Measurements from ENCODE around the gene SPI1.

The SPI1 gene

DNA sequence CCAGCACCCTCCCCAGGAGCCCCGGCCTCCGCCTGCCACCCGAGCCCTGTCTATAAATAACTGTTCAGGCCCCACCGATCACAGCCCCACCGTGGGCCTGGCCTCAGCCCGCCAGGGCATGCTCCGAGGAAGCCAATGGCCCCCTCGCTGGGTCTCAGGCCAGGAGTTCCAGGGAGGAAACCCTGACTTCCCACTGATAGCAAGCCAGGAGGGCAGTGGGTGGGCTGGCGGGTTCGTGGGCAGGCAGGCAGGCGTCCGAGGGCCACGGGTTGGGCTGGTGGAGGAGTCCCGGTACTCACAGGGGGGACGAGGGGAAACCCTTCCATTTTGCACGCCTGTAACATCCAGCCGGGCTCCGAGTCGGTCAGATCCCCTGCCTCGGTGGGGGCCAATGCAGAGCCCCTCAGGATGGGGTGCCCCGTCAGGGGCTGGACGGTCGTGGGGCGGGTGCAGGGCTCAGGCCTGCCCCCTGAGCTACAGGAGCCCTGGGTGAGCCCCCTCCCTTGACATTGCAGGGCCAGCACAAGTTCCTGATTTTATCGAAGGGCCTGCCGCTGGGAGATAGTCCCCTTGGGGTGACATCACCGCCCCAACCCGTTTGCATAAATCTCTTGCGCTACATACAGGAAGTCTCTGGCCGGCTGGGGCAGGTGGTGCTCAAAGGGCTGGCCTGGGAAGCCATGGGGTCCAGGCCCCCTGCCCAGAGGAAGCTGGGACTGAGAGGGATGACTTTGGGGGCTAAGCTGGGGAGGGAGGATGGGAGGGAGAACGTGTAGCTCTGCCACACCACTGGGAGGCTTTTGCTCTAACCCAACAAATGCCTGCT is at the start of gene SPI1:
SPI1 (minus strand) TSS at position 538 of the 826 bp plus-strand sequence; CDS start at position 344, 194 bp downstream.
- no peaks in the 10 kb centered on the region for H3K36me3 ChIP-seq (ENCODE audit: control insufficient read depth, insufficient read depth, low read length, severe bottlenecking)
- no peak within 1 kb of the TSS for H3K9ac ChIP-seq (ENCODE audit: low read length)
- no peak within 1 kb of the TSS for H3K4me3 ChIP-seq (ENCODE audit: low read length)
- H3K9me3 ChIP-seq (ENCODE audit: control insufficient read depth, low read length), result no peaks in the 10 kb centered on the region
- H3K27me3 ChIP-seq (replicated peaks; ENCODE audit: control insufficient read depth, insufficient read depth, low read length), result no peaks in the 10 kb centered on the region
- H3K4me1 ChIP-seq (ENCODE audit: control insufficient read depth, insufficient read depth, low read length), result no peaks in the 10 kb centered on the region
- no peak for DNase-seq (ENCODE audit: low read depth)

DNA sequence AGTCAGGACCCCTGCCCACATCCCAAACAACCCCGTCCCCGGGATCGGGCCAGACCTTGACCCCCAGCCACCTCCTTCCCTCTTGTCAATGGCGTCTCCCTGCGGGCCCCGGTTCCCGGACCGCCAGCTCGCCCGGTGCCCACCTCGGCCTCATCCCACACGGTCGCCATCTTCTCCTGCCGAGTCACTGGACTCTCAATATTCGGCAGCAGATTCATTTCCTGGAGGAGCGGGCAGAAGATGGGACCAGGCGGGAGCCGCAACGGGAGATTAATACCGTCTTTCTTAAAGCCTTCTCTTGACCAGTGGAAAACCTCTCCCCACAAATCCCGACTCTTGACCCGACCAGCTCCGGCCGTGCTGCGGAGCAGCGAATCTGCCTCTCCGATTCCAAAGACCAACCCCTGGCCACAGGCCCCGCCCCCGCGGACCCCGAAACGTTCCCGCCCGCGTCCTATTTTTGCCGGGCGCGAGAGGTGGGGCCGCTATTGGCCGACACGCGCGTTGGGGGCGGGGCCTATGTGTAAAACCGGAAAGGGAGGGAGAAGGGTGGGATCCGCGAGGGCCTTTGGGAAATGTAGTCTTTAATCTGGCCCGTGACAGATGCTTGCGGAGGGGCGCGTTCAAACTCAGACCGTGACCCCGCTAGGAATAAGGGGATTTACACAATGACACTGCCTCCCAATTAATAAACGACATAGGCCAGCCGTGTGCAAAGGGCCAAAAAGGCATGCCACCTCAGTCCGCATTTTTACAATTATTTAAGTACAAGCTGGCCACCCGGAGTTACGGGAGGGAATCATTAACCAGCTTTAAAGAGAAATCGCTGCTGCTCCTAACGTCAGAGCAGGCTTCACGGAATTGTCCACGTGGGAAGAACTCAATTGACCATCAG is 48.0 kb upstream of the SPI1 start, which contains the start of gene PSMC3:
PSMC3 (minus strand) TSS at position 378 of the 895 bp plus-strand sequence; CDS start at position 218, 160 bp downstream.
- Histone ChIP-seq H3K9ac (ENCODE audit: low read length) (peak within 1 kb of the TSS; percentile 98), H3K9me3 (ENCODE audit: control insufficient read depth, low read length) (no peaks in the 10 kb centered on the region), H3K4me1 (ENCODE audit: control insufficient read depth, insufficient read depth, low read length) (peaks cover 14% of the 10 kb centered on the region), H3K36me3 (ENCODE audit: control insufficient read depth, insufficient read depth, low read length, severe bottlenecking) (peaks cover 32% of the 10 kb centered on the region), H3K27me3 (replicated peaks; ENCODE audit: control insufficient read depth, insufficient read depth, low read length) (no peaks in the 10 kb centered on the region), H3K4me3 (ENCODE audit: low read length) (peak within 1 kb of the TSS; percentile 98)
- DNase-seq (ENCODE audit: low read depth), result peak; percentile 100

DNA sequence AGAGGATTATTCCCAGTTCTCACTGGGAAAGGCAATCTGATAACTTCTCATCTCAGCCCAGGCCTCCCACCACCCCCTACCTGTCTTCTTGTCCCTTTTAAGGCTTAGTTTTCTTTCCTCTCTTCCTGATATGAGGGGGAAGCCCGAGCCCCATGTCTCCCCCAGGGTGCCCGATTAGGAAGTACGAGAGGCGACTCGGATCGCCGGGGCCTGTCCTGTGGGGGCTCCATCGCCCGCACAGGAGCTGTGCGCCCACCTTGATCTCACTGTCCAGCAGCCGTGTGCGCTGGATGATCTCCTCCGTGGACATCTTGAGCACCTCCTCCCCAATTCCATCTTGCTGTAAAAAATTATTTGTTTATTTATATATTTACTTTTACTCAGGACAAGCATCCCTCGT is 47.3 kb upstream of the SPI1 start:
- peaks cover 37% of the 10 kb centered on the region for H3K36me3 ChIP-seq (ENCODE audit: control insufficient read depth, insufficient read depth, low read length, severe bottlenecking)
- peak; percentile 30 for DNase-seq (ENCODE audit: low read depth)
- no peaks in the 10 kb centered on the region for H3K27me3 ChIP-seq (replicated peaks; ENCODE audit: control insufficient read depth, insufficient read depth, low read length)
- H3K4me3 ChIP-seq (ENCODE audit: low read length), result peak overlapping the region; percentile 98
- H3K9me3 ChIP-seq (ENCODE audit: control insufficient read depth, low read length), result no peaks in the 10 kb centered on the region
- H3K9ac ChIP-seq (ENCODE audit: low read length), result peak overlapping the region; percentile 98
- peaks cover 14% of the 10 kb centered on the region for H3K4me1 ChIP-seq (ENCODE audit: control insufficient read depth, insufficient read depth, low read length)

DNA sequence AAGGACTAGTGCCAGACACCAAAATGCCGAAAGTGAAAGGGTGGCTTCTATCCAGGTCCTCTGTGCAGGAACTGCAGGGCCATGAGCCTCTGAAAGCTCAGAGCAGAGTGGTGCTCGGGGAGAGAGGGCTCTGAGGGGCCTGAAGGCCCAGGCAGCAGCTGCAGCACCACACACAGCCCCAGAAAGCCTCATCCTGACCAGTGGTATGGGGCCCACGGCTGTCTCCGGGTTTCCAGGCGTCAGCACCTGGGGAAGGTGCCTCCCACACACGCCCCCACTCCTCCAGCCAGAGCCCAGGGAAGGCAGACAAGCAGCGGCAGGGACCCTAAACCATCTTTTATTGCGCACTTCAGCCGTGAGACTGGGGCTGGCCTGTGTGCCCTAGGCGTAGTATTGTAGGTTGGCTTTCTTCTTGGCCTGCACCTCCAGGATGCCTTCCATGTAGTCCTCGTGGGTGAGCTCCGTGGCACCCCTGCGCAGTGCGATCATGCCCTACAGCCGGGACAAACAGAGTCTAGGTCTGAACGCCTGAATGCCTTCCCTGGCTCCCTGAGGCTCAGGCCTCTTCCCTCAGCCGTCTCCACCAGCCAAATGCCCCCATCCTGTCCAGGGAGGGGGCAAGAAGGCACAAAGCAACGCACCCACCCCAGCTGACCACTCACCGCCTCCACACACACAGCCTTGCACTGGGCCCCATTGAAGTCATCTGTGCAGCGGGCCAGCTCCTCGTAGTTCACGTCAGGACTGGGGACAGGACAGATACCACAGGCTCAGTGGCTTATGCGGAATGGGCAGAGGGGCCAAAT is 40.3 kb upstream of the SPI1 start:
- Histone ChIP-seq H3K9me3 (ENCODE audit: control insufficient read depth, low read length) (no peaks in the 10 kb centered on the region), H3K9ac (ENCODE audit: low read length) (peak overlapping the region; percentile 24), H3K4me1 (ENCODE audit: control insufficient read depth, insufficient read depth, low read length) (peaks cover 48% of the 10 kb centered on the region), H3K36me3 (ENCODE audit: control insufficient read depth, insufficient read depth, low read length, severe bottlenecking) (peaks cover 67% of the 10 kb centered on the region), H3K4me3 (ENCODE audit: low read length) (no peak overlapping the region), H3K27me3 (replicated peaks; ENCODE audit: control insufficient read depth, insufficient read depth, low read length) (no peaks in the 10 kb centered on the region)
- DNase-seq (ENCODE audit: low read depth), result no peak

DNA sequence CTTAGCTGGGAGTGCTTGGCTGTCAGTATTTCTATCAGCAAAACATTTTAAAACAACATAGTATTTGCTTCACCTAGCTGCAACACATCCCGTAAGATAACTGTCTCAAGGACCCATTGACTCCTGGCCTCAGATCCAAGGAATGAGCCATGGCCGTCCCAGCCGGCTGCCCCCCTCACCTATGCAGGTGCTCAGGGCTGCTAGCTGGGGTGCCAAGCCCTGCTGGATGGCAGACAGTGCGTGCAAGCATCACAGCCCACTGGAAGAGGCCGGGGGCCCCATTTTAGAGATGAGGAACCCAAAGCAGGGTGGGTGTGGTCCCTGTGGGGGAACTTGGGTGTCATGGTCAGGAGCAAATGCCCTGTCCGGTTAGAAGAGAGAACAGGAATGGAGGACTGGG is 39.4 kb upstream of the SPI1 start:
- no peaks in the 10 kb centered on the region for H3K9me3 ChIP-seq (ENCODE audit: control insufficient read depth, low read length)
- H3K4me3 ChIP-seq (ENCODE audit: low read length), result no peak overlapping the region
- no peak for DNase-seq (ENCODE audit: low read depth)
- H3K36me3 ChIP-seq (ENCODE audit: control insufficient read depth, insufficient read depth, low read length, severe bottlenecking), result peaks cover 59% of the 10 kb centered on the region
- H3K4me1 ChIP-seq (ENCODE audit: control insufficient read depth, insufficient read depth, low read length), result peaks cover 53% of the 10 kb centered on the region
- H3K27me3 ChIP-seq (replicated peaks; ENCODE audit: control insufficient read depth, insufficient read depth, low read length), result no peaks in the 10 kb centered on the region
- H3K9ac ChIP-seq (ENCODE audit: low read length), result peak overlapping the region; percentile 24

DNA sequence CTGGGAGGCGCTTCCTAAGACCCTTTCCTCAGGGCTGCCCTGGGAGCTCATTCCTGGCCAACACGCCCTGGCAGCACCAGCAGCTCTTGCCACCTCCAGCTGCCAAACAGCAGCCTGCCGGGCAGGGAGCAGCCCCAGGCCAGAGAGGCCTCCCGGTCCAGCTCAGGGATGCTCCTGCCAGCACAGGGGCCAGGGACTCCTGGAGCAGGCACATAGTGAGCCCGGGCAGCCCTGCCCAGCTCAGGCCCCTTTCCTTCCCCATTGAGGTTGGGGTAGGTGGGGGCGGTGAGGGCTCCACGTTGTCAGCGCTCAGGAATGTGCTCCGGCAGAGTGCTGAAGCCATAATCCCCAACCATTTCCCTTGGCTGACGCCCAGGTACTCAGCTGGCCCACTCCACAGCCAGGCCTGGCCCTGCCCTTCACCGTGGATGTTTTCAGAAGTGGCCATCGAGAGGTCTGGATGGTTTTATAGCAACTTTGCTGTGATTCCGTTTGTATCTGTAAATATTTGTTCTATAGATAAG is 37.7 kb upstream of the SPI1 start:
- DNase-seq (ENCODE audit: low read depth), result peak; percentile 97
- no peaks in the 10 kb centered on the region for H3K9me3 ChIP-seq (ENCODE audit: control insufficient read depth, low read length)
- peaks cover 53% of the 10 kb centered on the region for H3K36me3 ChIP-seq (ENCODE audit: control insufficient read depth, insufficient read depth, low read length, severe bottlenecking)

DNA sequence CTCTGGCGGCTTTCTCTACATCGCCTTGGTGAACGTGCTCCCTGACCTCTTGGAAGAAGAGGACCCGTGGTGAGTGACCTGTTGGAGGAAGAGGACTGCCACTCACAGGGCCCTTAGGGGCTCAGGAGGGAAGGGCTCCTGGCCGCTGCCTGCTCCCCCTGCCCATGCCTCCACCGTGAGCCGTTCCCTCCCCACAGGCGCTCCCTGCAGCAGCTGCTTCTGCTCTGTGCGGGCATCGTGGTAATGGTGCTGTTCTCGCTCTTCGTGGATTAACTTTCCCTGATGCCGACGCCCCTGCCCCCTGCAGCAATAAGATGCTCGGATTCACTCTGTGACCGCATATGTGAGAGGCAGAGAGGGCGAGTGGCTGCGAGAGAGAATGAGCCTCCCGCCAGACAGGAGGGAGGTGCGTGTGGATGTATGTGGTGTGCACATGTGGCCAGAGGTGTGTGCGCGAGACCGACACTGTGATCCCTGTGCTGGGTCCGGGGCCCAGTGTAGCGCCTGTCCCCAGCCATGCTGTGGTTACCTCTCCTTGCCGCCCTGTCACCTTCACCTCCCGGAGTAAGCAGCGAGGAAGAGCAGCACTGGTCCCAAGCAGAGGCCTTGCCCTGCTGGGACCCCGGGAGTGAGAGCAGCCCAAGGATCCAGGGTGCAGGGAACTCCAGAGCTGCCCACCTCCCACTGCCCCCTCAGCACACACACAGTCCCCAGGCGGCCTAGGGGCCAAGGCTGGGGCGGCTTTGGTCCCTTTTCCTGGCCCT is 36.9 kb upstream of the SPI1 start:
- Histone ChIP-seq H3K36me3 (ENCODE audit: control insufficient read depth, insufficient read depth, low read length, severe bottlenecking) (peaks cover 54% of the 10 kb centered on the region), H3K27me3 (replicated peaks; ENCODE audit: control insufficient read depth, insufficient read depth, low read length) (no peaks in the 10 kb centered on the region), H3K9ac (ENCODE audit: low read length) (peak overlapping the region; percentile 82), H3K4me1 (ENCODE audit: control insufficient read depth, insufficient read depth, low read length) (peaks cover 56% of the 10 kb centered on the region), H3K4me3 (ENCODE audit: low read length) (no peak overlapping the region), H3K9me3 (ENCODE audit: control insufficient read depth, low read length) (no peaks in the 10 kb centered on the region)
- DNase-seq (ENCODE audit: low read depth), result no peak

More for the DNA sequence above, 37.7 kb upstream of the SPI1 start:
- peak overlapping the region; percentile 82 for H3K9ac ChIP-seq (ENCODE audit: low read length)
- peak overlapping the region; percentile 24 for H3K4me3 ChIP-seq (ENCODE audit: low read length)
- H3K27me3 ChIP-seq (replicated peaks; ENCODE audit: control insufficient read depth, insufficient read depth, low read length), result no peaks in the 10 kb centered on the region
- peaks cover 48% of the 10 kb centered on the region for H3K4me1 ChIP-seq (ENCODE audit: control insufficient read depth, insufficient read depth, low read length)

DNA sequence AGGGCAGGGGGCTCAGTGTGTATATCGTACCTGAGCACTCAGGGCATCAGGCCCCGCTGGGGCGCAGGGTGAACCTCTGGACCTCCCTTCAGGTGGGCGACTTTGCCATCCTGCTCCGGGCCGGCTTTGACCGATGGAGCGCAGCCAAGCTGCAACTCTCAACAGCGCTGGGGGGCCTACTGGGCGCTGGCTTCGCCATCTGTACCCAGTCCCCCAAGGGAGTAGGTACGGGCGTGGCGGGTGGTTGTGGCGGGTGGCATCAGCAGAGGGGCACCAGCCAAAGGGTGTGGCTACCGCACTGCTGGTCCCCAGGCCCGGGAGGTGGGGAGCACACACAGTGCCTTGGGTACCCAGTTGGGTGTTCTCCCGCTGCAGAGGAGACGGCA is 36.3 kb upstream of the SPI1 start:
- no peaks in the 10 kb centered on the region for H3K9me3 ChIP-seq (ENCODE audit: control insufficient read depth, low read length)
- no peak overlapping the region for H3K4me3 ChIP-seq (ENCODE audit: low read length)
- peak overlapping the region; percentile 82 for H3K9ac ChIP-seq (ENCODE audit: low read length)
- peaks cover 62% of the 10 kb centered on the region for H3K4me1 ChIP-seq (ENCODE audit: control insufficient read depth, insufficient read depth, low read length)
- no peak for DNase-seq (ENCODE audit: low read depth)
- H3K27me3 ChIP-seq (replicated peaks; ENCODE audit: control insufficient read depth, insufficient read depth, low read length), result no peaks in the 10 kb centered on the region
- H3K36me3 ChIP-seq (ENCODE audit: control insufficient read depth, insufficient read depth, low read length, severe bottlenecking), result peaks cover 50% of the 10 kb centered on the region

DNA sequence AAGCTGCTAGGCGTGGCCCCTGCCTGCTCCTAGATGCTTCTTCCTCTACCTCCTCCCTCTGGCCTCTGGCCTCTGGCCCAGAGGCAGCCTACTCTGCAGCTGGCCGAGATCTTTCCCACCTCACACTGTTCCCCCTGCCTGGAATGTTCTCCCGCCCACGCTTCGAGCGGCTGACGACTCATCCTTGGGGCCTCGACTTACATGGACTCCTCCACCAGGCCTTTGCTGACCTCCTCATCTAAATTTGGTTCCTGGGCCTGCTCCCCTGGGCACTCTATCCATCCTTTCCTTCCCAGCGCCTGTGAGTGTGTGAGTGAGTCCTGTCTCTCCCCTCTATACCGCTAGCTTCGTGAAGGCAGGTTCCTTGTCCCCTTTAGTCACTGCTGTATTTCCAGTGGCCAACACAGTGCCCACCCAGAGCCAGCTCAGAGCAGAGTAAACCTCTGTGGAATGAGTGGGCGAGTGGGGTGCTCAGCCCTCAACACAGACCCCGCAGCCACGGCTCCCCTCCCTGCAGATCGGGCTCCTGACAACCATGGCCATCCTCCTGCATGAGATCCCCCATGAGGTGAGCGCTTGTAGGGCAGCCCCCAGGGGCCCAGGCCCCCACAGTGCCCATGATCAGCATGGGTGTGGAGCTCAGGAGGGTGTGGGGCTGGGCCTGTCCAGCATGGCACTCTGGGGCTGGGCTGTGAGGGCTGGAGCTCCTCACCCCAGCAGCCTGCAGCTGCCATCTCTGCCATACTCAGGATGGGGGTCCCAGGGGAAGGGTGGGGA is 35.7 kb upstream of the SPI1 start:
- peak overlapping the region; percentile 38 for H3K4me3 ChIP-seq (ENCODE audit: low read length)
- H3K9ac ChIP-seq (ENCODE audit: low read length), result peak overlapping the region; percentile 82
- no peaks in the 10 kb centered on the region for H3K9me3 ChIP-seq (ENCODE audit: control insufficient read depth, low read length)
- H3K27me3 ChIP-seq (replicated peaks; ENCODE audit: control insufficient read depth, insufficient read depth, low read length), result no peaks in the 10 kb centered on the region
- DNase-seq (ENCODE audit: low read depth), result peak; percentile 43
- H3K36me3 ChIP-seq (ENCODE audit: control insufficient read depth, insufficient read depth, low read length, severe bottlenecking), result peaks cover 46% of the 10 kb centered on the region
- H3K4me1 ChIP-seq (ENCODE audit: control insufficient read depth, insufficient read depth, low read length), result peaks cover 67% of the 10 kb centered on the region

Measured in adipocyte (in vitro differentiated cells).